ENCODE measurements around the gene SLX9. TPM values are rescaled to one million over a fixed set of nuclear protein-coding genes. Genes with fewer than 3 reads are reported as not detected.
A peak's percentile ranks its signal among the peaks of the same experiment; 100 is the strongest.

SLX9 gene
- total RNA-seq, 1 experiment from 2014 or later: 74.3 TPM

GRCh38 chr21:44965251-44966022 lies 25.6 kb downstream of the SLX9 start:
- Histone ChIP-seq H3K9ac (ENCODE audit: extremely low read depth, insufficient read length, low read length) (no peak overlapping the region), H3K4me1 (ENCODE audit: insufficient read depth, low read length) (no peaks in the 10 kb centered on the region), H2AFZ (ENCODE audit: low read length) (no peak overlapping the region), H3K4me2 (ENCODE audit: insufficient read depth, insufficient read length, low read length) (no peak overlapping the region), H3K18ac (ENCODE audit: insufficient read length, low read depth, low read length) (no peak overlapping the region), H3K4ac (ENCODE audit: low read depth, low read length) (no peak overlapping the region), H4K91ac (ENCODE audit: insufficient read length, low read depth, low read length) (no peak overlapping the region), H4K8ac (replicated peaks; ENCODE audit: insufficient read length, low read depth, low read length) (no peak overlapping the region), H3T11ph (ENCODE audit: low read length) (no peak overlapping the region), H2BK15ac (ENCODE audit: low read depth, low read length) (no peak overlapping the region), H3K56ac (ENCODE audit: insufficient read length, low read depth, low read length) (no peak overlapping the region), H3K23me2 (ENCODE audit: insufficient read length, low read depth, low read length, poor library complexity, severe bottlenecking) (no peaks in the 10 kb centered on the region), H3K27me3 (ENCODE audit: insufficient read depth, low read length) (no peaks in the 10 kb centered on the region), H2BK120ac (ENCODE audit: low read depth, low read length, poor library complexity, severe bottlenecking) (no peak overlapping the region), H2BK12ac (ENCODE audit: insufficient read length, low read depth, low read length) (no peak overlapping the region), H3K14ac (ENCODE audit: insufficient read depth, low read length) (no peak overlapping the region), H3K9me3 (ENCODE audit: control insufficient read depth, low read depth, low read length) (no peaks in the 10 kb centered on the region), H2BK20ac (ENCODE audit: low read depth, low read length, poor library complexity, severe bottlenecking) (no peak overlapping the region), H3K79me2 (ENCODE audit: insufficient read depth, low read length) (peaks cover 3% of the 10 kb centered on the region; the same call in 1 of the 2 replicates), H4K5ac (ENCODE audit: insufficient read length, low read depth, low read length) (no peak overlapping the region), H3K79me1 (ENCODE audit: insufficient read depth, low read depth, low read length, poor library complexity, severe bottlenecking) (peaks cover 6% of the 10 kb centered on the region), H3K23ac (ENCODE audit: insufficient read length, low read depth, low read length) (no peak overlapping the region), H2BK5ac (ENCODE audit: insufficient read length, low read length) (no peak overlapping the region), H3K27ac (ENCODE audit: insufficient read length, low read depth, low read length) (no peak overlapping the region), H4K20me1 (ENCODE audit: control insufficient read depth, insufficient read depth, insufficient read length) (no peaks in the 10 kb centered on the region), H2AK5ac (ENCODE audit: insufficient read length, low read length) (no peak overlapping the region)
- H3K27me3 Mint-ChIP-seq (ENCODE audit: low read depth): no peaks in the 10 kb centered on the region
- no peaks in the 10 kb centered on the region for H3K9me3 Mint-ChIP-seq
- no peak for TF ChIP-seq CTCF (conservative IDR thresholded peaks at IDR 0.05)
- peak overlapping the region in 2 of 3 experiments; percentile 24 to 68; a peak in 3 of 7 replicates for H3K27ac Mint-ChIP-seq
- no CpG with 5 or more reads among the region's 17 CpGs for WGBS (ENCODE audit: extremely low coverage, insufficient read length, low lambda C conversion rate)
- H3K4me1 Mint-ChIP-seq: peaks cover 9 to 17% of the 10 kb centered on the region in 2 experiments
- DNase-seq: no peak
- H3K4me3 Mint-ChIP-seq: no peak overlapping the region
- H3K36me3 Mint-ChIP-seq (ENCODE audit: insufficient read depth in 1 of 3, low read depth in 3 of 3): peaks cover 27 to 60% (median 59%) of the 10 kb centered on the region in 3 experiments; a peak in 6 of 7 replicates
